Suppressor macrophage treated with lipopolysaccharide for 1 hour (primary cell): ENCODE data around the gene EFCAB6.

Source experiments
- DNase-seq, 3 donors: peaks; one replicate each; pipeline ENCODE4 v3.0.0-alpha.2; 2020 to 2022

Gene EFCAB6, protein sequence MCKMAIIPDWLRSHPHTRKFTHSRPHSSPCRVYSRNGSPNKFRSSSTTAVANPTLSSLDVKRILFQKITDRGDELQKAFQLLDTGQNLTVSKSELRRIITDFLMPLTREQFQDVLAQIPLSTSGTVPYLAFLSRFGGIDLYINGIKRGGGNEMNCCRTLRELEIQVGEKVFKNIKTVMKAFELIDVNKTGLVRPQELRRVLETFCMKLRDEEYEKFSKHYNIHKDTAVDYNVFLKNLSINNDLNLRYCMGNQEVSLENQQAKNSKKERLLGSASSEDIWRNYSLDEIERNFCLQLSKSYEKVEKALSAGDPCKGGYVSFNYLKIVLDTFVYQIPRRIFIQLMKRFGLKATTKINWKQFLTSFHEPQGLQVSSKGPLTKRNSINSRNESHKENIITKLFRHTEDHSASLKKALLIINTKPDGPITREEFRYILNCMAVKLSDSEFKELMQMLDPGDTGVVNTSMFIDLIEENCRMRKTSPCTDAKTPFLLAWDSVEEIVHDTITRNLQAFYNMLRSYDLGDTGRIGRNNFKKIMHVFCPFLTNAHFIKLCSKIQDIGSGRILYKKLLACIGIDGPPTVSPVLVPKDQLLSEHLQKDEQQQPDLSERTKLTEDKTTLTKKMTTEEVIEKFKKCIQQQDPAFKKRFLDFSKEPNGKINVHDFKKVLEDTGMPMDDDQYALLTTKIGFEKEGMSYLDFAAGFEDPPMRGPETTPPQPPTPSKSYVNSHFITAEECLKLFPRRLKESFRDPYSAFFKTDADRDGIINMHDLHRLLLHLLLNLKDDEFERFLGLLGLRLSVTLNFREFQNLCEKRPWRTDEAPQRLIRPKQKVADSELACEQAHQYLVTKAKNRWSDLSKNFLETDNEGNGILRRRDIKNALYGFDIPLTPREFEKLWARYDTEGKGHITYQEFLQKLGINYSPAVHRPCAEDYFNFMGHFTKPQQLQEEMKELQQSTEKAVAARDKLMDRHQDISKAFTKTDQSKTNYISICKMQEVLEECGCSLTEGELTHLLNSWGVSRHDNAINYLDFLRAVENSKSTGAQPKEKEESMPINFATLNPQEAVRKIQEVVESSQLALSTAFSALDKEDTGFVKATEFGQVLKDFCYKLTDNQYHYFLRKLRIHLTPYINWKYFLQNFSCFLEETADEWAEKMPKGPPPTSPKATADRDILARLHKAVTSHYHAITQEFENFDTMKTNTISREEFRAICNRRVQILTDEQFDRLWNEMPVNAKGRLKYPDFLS (N-terminal part only)

DNA sequence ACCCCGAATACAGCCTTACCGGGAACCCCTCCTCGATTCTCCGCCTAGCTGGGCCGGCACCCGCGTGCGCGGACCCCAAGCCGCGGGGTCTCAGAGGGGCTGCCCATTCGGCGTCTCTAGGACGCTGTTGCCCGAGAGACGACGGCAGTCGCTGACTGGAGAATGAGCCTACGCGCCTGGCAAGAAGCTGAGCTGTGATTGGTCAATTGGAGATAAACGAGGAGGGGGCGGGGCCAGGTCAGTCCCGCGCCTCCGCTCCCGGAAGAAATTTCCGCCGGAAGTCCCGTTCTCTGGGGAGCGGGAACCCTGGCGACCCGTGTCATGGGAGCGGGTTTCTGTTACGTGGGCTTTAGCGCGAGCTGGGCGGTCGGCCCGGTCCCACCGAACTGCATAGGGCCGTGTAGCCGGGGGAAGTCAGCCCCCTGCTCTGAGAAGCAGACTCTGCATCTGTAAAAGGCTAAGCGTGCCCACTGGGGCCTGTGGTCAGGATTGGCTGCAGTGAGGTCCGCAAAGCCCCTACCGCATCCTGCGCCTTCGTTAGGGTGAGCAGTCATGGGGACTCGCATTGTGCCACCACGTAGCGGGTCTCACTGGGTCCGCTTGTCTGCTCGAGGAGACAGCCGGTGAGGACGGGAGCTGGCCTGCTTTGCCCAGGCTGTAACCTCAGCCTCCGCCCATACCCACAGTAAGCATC, at the start of gene EFCAB6:
TSS of gene EFCAB6 (minus strand) at position 157 of the 694 bp plus-strand sequence. CDS start 29,987 bp downstream, outside the sequence.
- DNase-seq: peak; percentile 94 to 98 (median 97)

DNA sequence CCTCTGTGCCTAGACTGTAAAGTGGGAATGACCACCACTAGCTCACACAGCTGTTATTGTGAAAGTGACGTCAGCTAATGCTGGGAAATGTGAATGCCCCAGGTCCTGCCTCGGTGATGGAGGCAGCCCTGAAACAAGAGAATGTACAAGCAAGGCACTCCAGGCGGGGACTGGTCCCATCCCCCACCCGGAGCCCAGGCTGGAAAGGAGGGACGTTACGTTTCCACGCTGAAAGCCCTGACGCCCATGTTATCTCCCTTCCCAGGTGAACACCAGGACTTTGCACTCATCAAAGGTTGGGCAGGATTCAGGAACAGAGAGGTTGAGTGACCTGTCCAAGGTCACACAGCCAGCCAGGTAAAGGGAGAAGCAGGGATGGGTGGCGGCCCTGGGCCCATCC, 49.4 kb upstream of the EFCAB6 start:
- no peak for DNase-seq

DNA sequence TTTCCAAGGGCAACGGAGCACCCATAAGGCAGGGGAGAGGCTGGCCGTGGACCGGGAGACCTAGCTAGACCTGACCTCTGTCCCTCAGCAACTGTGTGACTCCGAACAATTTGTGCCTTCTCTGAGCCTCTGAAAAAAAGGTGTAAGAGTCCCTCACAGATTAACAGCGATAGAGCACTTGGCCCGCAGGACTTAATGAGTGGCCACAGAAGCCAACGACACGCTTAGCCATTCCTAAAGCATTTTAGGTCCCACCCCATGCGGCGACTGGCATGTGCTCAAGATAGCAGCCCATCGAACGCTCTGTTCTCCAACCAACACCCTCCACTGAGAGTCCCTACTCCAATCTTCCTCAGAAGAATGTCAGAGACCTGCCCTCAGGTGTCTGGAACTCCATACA, 48.7 kb upstream of the EFCAB6 start:
- no peak for DNase-seq

DNA sequence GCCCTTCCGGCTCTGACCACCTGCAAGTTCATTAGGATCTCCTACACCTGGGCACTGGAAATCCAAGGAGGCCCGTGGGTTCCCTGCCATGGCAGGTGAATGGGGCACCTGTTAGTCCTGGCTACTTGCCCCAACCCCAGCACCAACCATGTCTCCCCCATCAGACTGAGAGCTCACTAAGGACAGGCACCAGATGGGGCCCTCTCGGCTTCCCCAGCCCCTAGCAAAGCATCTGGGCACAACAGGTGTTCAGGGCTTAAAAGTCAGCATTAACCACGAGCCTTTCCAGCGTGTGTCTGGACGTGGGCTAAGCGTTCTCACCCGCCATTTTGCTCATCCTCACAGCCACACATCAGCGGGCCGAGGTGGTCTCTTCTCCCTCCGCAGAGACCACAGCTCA, 48.0 kb upstream of the EFCAB6 start:
- DNase-seq: no peak

DNA sequence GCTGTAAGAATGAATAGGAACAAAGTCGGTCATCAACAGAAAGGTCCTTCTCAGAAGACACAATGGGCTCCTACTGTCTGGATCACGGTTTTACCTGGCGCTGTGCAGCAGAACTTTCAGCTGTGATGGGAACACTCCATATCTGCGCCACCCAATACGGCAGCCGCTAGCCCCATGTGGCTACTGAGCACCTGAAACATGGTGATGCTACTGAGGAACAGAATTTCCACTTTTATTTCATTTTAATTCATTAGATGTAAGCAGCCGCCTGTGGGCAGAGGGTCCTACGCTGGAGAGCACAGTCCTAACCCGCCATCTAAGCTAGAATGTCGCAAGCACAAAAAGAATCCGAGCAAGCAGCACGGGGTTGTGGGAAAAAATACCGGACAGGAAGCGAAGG, 47.5 kb upstream of the EFCAB6 start:
- no peak for DNase-seq

DNA sequence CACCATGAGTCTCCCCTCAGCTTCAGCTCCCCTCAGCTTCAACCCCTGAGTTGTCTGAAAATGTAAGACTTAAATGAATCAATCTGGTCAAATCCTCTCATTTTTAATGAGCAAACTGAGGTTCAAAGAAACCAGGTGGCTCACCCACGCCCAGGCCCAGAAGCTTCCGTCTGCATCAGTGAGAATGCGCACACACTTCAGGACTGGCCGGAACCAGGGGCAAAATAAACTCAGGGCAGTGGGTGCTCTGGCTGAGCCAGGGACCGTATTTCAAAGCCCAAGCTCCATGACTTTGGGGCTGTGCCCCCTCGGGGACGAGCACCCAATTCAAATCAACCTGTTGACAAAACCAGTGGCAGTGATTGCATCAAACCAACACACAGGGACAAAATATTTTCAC, 47.1 kb upstream of the EFCAB6 start:
- no peak for DNase-seq

DNA sequence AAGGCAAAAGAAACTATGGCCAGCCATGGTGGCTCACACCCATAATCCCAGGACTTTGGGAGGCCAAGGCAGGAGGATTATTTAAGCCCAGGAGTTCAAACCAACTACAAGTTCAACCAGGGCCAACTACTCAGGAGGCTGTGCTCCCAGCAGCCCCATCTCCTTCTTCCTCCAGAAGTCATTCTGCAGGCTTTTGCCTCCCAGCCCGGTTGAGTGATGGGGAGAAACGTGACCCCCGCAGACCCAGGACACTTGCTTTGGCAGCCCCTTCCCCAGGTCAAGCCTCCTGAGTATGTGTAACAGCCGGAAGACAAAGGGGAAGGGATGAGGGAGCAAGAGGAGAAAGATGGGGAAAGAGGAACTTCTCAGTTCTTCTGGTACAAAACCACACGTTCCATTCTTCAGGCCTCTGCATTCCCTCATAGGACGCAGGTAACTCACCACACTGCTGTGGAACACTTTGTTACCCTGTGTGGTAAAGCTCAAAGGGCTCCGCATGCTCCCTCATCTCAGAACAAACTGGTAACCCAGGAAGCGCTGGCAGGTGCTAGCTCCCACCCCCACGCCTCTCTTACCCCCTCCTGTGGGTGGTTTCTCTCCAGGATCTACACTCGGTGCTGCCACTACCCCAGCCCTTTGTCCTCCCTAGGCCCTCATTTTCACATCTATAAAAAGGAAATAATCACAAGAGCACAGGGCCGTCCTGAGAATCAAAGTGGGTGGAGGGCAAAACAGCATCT, 46.2 kb upstream of the EFCAB6 start:
- no peak for DNase-seq

DNA sequence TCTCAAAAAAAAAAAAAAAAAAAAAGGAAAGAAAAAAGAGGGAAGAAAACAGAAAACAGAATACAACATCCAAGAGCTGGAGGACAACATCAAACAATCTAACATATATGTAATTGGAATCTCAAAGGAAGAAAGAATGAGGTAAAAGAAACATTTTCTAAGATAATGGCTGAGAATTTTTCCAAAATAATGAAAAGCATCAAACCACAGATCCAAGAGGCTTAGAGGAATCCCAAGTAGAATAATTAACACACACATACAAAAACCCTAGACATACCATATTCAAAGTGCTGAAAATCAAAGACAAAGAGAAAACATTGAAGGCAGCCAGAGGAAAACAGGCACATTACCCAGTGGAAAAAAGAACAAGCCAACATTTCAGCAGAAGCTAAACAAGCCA, 45.3 kb upstream of the EFCAB6 start:
- DNase-seq: no peak

DNA sequence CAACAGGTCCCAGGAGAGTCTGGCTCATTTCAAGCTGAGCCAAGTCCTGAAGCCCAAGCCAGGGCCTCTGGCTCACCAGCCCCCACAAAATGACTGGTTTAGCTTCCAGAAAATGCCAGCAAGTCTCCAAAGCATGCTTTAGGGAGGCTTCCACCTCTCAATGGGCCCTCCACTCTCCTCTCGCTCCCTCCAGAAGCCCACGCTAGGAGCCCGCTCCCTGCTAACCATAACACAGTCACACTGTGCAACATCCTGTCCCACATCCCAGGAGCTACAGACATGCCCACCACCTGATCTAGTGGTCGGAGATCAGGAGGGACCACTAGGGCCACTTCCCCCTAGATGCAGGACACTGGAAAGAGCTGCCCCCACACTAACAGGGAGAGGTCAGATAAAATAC, 43.3 kb upstream of the EFCAB6 start:
- DNase-seq: no peak

DNA sequence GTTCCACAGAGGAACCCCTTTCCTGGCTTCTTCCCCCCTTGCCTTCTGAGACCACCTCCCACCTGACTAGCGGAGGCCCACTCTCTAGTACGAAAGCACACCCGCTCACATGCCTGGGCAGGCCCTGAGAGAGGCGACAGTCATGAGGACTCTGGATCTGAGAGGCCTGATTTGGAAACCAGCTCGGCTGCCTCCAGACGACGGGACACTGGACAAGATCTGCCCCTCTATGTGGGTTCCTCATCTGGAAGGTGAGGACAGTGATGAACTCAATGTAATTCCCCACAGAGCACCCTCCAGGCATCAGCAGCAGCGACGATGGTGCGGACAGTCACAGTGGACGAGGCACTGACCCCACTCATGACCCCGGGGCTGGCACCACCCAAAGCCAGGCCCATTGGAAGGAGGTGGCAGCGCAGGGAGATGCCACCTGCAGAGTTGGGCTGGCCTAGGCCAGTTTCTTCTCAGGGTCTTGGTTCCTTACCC, 42.7 kb upstream of the EFCAB6 start:
- DNase-seq: no peak

DNA sequence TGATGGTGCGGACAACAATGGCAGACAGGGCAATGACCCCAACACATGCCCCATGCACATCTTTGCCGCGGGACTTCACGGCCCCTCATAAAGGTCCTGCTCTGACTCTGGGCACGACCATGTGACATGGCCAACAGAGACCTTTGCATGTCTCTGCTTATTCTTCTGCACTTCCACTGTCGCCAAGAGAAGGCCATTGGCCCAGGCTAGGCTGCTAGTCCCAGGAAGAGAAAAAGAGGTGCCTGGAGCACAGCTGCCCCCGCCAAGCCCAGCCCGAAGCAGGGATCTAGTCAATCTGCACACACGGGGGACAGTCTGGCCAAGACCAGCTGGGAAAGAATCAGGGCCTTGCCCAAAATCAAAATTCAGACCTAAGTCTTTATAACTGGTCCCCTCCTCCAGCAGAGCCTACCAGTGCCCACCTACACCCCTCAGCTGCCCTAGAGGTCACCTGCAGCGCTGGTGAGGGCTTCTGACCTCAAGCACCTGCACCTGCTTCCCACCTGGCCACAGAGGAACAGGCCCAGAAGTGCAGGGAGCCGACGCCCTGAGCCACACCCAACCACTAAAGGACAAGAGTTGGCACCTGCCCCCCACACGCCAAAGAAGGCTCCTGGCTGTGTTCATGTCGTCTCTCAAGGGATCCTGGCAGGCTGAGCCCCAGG, 42.1 kb upstream of the EFCAB6 start:
- no peak for DNase-seq

DNA sequence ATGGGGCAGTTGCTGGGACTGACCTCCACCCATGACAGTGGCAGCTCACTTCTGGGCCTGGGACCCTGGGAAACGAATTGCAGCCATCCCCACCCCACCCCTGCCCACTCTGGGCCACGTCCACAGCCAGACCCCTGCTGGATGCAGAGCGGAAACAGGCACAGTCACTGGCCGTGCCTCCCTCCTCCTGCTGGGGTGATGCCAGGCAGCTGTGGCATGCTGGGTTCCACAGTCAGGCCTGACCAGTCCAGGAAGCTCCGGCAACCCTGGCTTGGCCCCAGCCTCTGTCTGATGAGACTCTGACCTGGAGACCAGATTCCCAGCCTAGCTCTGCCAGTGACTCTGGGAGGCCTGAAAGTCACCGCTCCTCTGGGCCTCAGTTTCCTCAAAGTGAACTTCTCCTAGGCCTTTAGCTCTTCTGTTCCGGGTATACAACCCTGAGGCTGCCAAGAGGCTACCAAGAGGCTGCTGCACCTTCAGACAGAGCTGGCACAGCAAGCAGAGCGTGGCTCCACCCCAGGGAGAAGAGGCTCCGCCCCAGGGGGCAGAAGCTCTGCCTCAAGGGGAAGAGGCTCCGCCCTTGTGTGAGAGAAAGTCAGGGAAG, 41.3 kb upstream of the EFCAB6 start:
- DNase-seq: no peak

DNA sequence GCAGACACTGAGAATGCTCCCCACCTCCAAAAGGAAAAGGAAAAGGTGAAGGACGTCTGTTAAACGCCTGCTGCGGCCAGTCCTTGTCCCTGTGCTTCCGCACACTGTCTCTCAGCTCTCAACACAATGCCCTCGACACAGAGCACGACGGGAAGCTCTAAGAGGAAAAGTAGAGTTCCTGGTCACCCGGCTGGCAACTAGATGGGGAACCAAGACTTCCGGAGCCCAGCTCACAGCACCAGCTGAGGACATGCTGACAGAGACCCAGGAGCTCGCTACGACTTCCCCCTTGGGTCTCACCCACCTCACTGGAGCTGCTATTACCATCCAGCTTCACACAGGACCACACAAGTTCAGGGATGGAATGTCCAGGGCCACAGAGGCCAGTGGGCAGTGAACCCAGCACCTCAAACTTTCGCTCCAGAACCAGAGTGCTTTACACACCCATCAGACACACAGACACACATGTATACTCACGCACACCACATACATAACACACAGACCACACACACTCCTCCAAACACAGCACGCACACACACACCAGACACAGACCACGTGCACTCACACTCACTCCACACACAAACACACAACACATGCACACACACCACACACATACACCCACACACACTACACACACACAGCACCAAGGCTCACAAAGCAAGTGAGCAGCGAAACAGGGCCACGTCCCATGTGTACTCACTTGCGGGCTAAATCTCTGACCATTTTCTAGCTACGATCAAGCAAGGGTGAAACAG, 40.6 kb upstream of the EFCAB6 start:
- peak in 2 of 3 donors; percentile 29 to 40 for DNase-seq

DNA sequence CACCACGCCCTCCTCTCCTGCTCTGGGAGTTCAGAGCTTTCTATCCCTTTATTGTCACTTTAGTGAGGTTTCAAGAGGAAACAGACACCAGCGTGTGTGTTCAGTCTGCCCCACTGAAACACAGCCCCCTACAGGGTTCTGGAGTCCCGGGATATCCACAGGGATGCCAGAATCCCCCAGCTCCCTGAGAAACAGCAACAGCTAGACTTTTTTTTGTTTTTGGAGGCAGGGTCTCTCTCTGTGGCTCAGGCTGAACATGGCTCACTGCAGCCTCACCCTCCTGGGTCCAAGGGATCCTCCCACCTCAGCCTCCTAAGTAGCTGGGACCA, 39.8 kb upstream of the EFCAB6 start:
- no peak for DNase-seq

DNA sequence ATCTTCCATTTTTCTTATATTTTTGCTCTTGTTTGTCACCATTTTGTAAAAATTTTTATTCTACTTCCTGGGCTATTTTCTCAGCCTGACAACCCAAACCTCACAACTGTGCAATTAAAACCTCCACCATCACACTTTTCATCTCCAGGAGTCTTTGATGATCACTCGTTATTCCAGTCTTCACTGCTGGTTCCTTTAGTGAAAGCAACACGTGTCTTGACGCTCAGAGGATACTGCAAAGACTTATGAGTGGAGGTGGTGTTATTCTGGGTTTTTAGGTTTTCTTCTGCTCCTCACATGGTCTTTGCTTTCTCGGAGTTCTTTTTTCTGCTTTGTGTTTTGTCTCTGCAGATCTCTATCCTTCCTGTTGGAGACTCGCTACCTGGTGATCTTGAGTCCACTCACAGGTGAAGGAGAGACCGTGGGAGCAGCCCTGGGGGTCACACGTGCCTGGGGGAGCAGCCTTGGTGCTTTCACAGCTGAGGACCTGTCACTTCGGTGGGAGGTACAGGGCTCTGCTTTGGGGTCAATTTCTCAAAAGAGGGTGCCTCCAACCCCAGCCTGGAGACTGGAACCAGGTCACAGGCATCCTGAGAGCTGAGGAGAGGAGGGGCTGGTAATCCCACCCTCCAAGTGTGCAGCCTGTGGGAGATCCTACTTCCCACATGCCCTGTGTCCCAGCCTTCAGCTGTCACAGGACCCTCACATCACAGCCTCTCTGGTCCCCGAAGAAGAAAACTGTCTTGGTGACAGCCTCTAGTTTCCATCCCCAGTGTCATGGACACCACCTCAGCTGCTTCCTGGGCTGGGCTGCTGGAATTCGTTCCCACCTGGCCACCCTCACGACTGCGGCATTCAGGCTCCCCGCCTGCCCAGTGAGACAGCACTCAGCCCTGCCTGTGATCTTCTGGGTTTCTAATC, 39.2 kb upstream of the EFCAB6 start:
- DNase-seq: no peak

DNA sequence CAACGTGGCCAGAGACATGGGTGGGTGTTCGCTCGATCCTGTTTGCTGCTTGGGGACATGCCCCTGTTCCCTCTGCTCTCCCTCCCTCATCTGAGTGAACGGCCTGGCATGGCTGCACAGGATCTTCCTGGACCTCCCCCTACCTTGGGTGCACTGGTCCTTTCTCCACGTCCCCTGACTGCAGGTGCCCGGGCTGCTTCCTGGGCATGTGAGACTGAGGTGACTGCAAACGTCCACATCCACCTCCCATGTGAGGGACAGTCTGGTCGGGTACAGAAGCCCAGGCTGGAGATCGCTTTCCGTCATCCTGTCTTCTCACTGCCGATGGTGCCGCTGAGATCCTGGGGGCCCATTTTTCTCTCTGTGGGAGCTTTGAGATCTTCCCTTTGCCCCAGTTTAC, 38.4 kb upstream of the EFCAB6 start:
- DNase-seq: no peak

DNA sequence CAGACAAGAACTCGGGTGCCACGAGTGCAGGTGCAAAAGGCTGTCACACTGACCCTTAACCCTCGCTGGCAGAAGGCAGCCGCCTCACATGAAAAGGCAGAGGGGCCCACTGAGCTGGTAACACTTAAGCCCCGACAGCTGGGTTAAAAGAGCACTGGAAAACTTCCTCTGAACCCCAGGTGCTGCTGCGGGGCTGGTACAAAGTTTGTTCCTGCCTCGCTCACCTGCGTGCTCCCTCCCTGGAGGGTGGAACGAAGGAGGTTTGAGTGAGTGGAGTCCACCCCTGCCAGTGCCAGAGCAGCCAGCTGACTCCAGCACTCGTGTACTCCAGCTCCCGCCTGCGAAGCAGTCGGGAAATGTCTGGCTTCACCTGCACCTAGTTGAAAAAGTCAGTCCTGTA, 37.6 kb upstream of the EFCAB6 start:
- no peak for DNase-seq

DNA sequence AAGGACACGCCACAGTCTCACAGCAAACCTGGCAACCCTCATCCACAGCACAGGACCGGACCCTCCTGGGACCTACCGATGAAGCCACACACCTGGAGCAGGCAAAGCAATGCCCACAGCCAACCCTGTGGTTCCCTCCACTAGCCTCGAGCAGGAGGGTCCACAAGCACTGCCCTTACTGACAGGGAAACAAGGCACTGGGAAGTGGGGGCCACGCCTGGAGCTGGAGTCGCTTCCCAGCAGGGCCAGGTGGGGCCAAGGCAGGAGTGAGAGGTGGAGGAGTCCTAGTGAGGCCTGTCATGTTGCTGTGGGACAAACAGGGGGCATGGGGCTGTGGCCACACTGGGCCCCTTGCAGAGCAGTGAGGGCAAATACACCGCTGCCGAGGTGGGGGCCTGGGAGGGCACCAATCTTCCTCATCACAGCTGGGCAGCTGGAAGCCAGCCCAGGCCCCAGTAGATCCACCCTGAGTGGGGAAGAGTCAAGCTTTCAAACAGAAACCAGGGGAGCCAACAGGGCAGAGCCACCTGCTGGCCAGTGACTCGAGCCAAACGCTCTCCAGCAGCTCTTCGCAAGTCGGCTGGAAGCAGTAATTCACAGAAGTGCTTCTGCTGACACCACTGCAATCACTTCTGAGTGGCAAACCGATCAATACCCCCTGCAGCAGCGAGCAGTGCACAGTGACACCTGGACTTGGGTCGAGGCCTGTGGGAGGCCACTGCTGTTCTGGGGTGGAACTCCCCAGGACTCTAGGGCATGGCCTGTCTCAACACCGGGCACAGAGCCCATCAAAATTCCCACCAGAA, 36.5 kb upstream of the EFCAB6 start:
- DNase-seq: no peak
